Islet of Langerhans (tissue), 1 donor: ENCODE results near the gene TTLL7.
"Not testable (repeated sequence)": the region's sequence is repeated elsewhere in the genome, so short reads cannot be mapped to it uniquely, and the experiment has no call there.

ENCODE experiments used
- FAIRE-seq: peaks from one replicate; lab custom pipeline; 2011; peaks lifted over from hg19 to GRCh38; lab: Jason Lieb, UNC

The TTLL7 gene

GRCh38 chr1:83931658-83932253 is 67.2 kb downstream of the TTLL7 start:
- peak; percentile 98 for FAIRE-seq

- no peak for FAIRE-seq
These were observed 69.7 kb downstream of the TTLL7 start for GRCh38 chr1:83929184-83929583.

GRCh38 chr1:83928396-83928795 is 70.5 kb downstream of the TTLL7 start:
- FAIRE-seq: no peak

- no peak for FAIRE-seq
These were observed 71.2 kb downstream of the TTLL7 start for GRCh38 chr1:83927701-83928100.

GRCh38 chr1:83927061-83927460 is 71.9 kb downstream of the TTLL7 start:
- FAIRE-seq: no peak

GRCh38 chr1:83923553-83923952 is 75.4 kb downstream of the TTLL7 start:
- no peak for FAIRE-seq

- FAIRE-seq: no peak
These were observed 76.5 kb downstream of the TTLL7 start for GRCh38 chr1:83922431-83922830.

- FAIRE-seq: no peak
These were observed 78.6 kb downstream of the TTLL7 start for GRCh38 chr1:83920320-83920719.

- FAIRE-seq: no peak
These were observed 79.1 kb downstream of the TTLL7 start for GRCh38 chr1:83919872-83920271.

- no peak for FAIRE-seq
These were observed 80.1 kb downstream of the TTLL7 start for GRCh38 chr1:83918688-83919285.

GRCh38 chr1:83917959-83918358 is 81.0 kb downstream of the TTLL7 start:
- no peak for FAIRE-seq

- FAIRE-seq: not testable (repeated sequence)
These were observed 82.8 kb downstream of the TTLL7 start for GRCh38 chr1:83916094-83916493.

- no peak for FAIRE-seq
These were observed 86.1 kb downstream of the TTLL7 start for GRCh38 chr1:83912876-83913275.

GRCh38 chr1:83910461-83910860 is 88.5 kb downstream of the TTLL7 start:
- no peak for FAIRE-seq

GRCh38 chr1:83909687-83910086 is 89.2 kb downstream of the TTLL7 start:
- no peak for FAIRE-seq

- no peak for FAIRE-seq
These were observed 93.5 kb downstream of the TTLL7 start for GRCh38 chr1:83905315-83905907.

GRCh38 chr1:83901547-83902155 is 97.3 kb downstream of the TTLL7 start:
- peak; percentile 99 for FAIRE-seq

GRCh38 chr1:83900524-83900923 is 98.4 kb downstream of the TTLL7 start:
- FAIRE-seq: no peak

GRCh38 chr1:83897516-83897915 is 101.4 kb downstream of the TTLL7 start:
- no peak for FAIRE-seq

GRCh38 chr1:83896299-83896698 is 102.6 kb downstream of the TTLL7 start:
- no peak for FAIRE-seq

GRCh38 chr1:83889707-83890106 is 109.2 kb downstream of the TTLL7 start:
- FAIRE-seq: no peak

GRCh38 chr1:83887483-83887882 is 111.4 kb downstream of the TTLL7 start:
- no peak for FAIRE-seq

GRCh38 chr1:83883979-83884378 is 115.0 kb downstream of the TTLL7 start:
- no peak for FAIRE-seq

- no peak for FAIRE-seq
These were observed 116.0 kb downstream of the TTLL7 start for GRCh38 chr1:83882906-83883305.
